ENCODE data around the gene RASSF3.

The RASSF3 gene

GRCh38 chr12:64713376-64713775 is 103.1 kb downstream of the RASSF3 start:
- Histone ChIP-seq H2BK5ac (ENCODE audit: low read depth, low read length, poor library complexity) (no peak overlapping the region), H3K4me2 (ENCODE audit: low read length) (no peak overlapping the region), H3K79me2 (ENCODE audit: control insufficient read depth, insufficient read depth, low read length, poor library complexity) (no peaks in the 10 kb centered on the region), H2BK12ac (ENCODE audit: low read length) (no peak overlapping the region), H3K36me3 (ENCODE audit: control insufficient read depth in 1 of 2, insufficient read depth in 2 of 2, low read length in 2 of 2) (peaks cover 0 to 8% of the 10 kb centered on the region in 2 experiments), H3K9ac (ENCODE audit: low read length) (no peak overlapping the region), H4K12ac (ENCODE audit: low read depth, low read length) (no peak overlapping the region), H3K27ac (ENCODE audit: low read depth, low read length) (no peak overlapping the region), H2AFZ (ENCODE audit: insufficient read depth, low read length, poor library complexity) (no peak overlapping the region), H3K23ac (ENCODE audit: low read length) (no peak overlapping the region), H3K4me1 (ENCODE audit: control insufficient read depth in 1 of 2, insufficient read depth in 2 of 2, low read length in 2 of 2) (no peaks in the 10 kb centered on the region), H3K27me3 (ENCODE audit: insufficient read depth, low read length) (no peaks in the 10 kb centered on the region), H3K14ac (ENCODE audit: low read length) (no peak overlapping the region), H4K8ac (ENCODE audit: low read depth, low read length) (no peak overlapping the region), H3K79me1 (ENCODE audit: low read length) (no peaks in the 10 kb centered on the region), H3K4ac (ENCODE audit: low read depth, low read length) (no peak overlapping the region), H2AK5ac (ENCODE audit: low read length) (no peak overlapping the region), H3K9me3 (ENCODE audit: insufficient read depth, low read depth, low read length) (no peaks in the 10 kb centered on the region), H3K4me3 (ENCODE audit: low read depth, low read length) (no peak overlapping the region), H3K18ac (ENCODE audit: low read length) (no peak overlapping the region), H4K91ac (ENCODE audit: low read depth, low read length) (no peak overlapping the region), H2BK120ac (ENCODE audit: insufficient read depth, low read length, poor library complexity) (no peak overlapping the region)
- no peak for DNase-seq

- H3K9me3 ChIP-seq (ENCODE audit: insufficient read depth, low read depth, low read length) = no peaks in the 10 kb centered on the region
- no peak overlapping the region for H4K8ac ChIP-seq (ENCODE audit: low read depth, low read length)
- no peak overlapping the region for H3K23ac ChIP-seq (ENCODE audit: low read length)
- no peak overlapping the region for H2BK5ac ChIP-seq (ENCODE audit: low read depth, low read length, poor library complexity)
- no peak overlapping the region for H3K18ac ChIP-seq (ENCODE audit: low read length)
- H3K27ac ChIP-seq (ENCODE audit: low read depth, low read length) = no peak overlapping the region
- no peak overlapping the region for H4K91ac ChIP-seq (ENCODE audit: low read depth, low read length)
- no peak overlapping the region for H3K4me3 ChIP-seq (ENCODE audit: low read depth, low read length)
- no peaks in the 10 kb centered on the region for H3K27me3 ChIP-seq (ENCODE audit: insufficient read depth, low read length)
- no peak for DNase-seq
- no CpG with 5 or more reads among the region's 5 CpGs for WGBS (ENCODE audit: extremely low coverage, insufficient coverage, insufficient read length)
- H2BK12ac ChIP-seq (ENCODE audit: low read length) = no peak overlapping the region
- no peaks in the 10 kb centered on the region for H3K79me2 ChIP-seq (ENCODE audit: control insufficient read depth, insufficient read depth, low read length, poor library complexity)
- H3K9ac ChIP-seq (ENCODE audit: low read length) = no peak overlapping the region
- no peak overlapping the region for H3K4ac ChIP-seq (ENCODE audit: low read depth, low read length)
- no peak overlapping the region for H2AFZ ChIP-seq (ENCODE audit: insufficient read depth, low read length, poor library complexity)
- H3K36me3 ChIP-seq (ENCODE audit: control insufficient read depth in 1 of 2, insufficient read depth in 2 of 2, low read length in 2 of 2) = peaks cover 0 to 9% of the 10 kb centered on the region in 2 experiments
- no peak overlapping the region for H2AK5ac ChIP-seq (ENCODE audit: low read length)
- H2BK120ac ChIP-seq (ENCODE audit: insufficient read depth, low read length, poor library complexity) = no peak overlapping the region
- H4K12ac ChIP-seq (ENCODE audit: low read depth, low read length) = no peak overlapping the region
- no peak overlapping the region for H3K4me2 ChIP-seq (ENCODE audit: low read length)
- no peak overlapping the region for H3K14ac ChIP-seq (ENCODE audit: low read length)
- no peaks in the 10 kb centered on the region for H3K79me1 ChIP-seq (ENCODE audit: low read length)
- H3K4me1 ChIP-seq (ENCODE audit: control insufficient read depth in 1 of 2, insufficient read depth in 2 of 2, low read length in 2 of 2) = no peaks in the 10 kb centered on the region
Observed at GRCh38 chr12:64714551-64714968, 104.3 kb downstream of the RASSF3 start.

- H3K4me1 ChIP-seq (ENCODE audit: control insufficient read depth in 1 of 2, insufficient read depth in 2 of 2, low read length in 2 of 2) = no peaks in the 10 kb centered on the region
- WGBS (ENCODE audit: extremely low coverage, insufficient coverage, insufficient read length) = no CpG with 5 or more reads among the region's 4 CpGs
- no peak overlapping the region for H2BK12ac ChIP-seq (ENCODE audit: low read length)
- no peak overlapping the region for H2AFZ ChIP-seq (ENCODE audit: insufficient read depth, low read length, poor library complexity)
- H3K4ac ChIP-seq (ENCODE audit: low read depth, low read length) = no peak overlapping the region
- H3K4me3 ChIP-seq (ENCODE audit: low read depth, low read length) = no peak overlapping the region
- H4K91ac ChIP-seq (ENCODE audit: low read depth, low read length) = no peak overlapping the region
- H3K9ac ChIP-seq (ENCODE audit: low read length) = no peak overlapping the region
- no peak overlapping the region for H2BK5ac ChIP-seq (ENCODE audit: low read depth, low read length, poor library complexity)
- H4K12ac ChIP-seq (ENCODE audit: low read depth, low read length) = no peak overlapping the region
- H4K8ac ChIP-seq (ENCODE audit: low read depth, low read length) = no peak overlapping the region
- no peaks in the 10 kb centered on the region for H3K79me2 ChIP-seq (ENCODE audit: control insufficient read depth, insufficient read depth, low read length, poor library complexity)
- no peak overlapping the region for H3K27ac ChIP-seq (ENCODE audit: low read depth, low read length)
- H3K27me3 ChIP-seq (ENCODE audit: insufficient read depth, low read length) = no peaks in the 10 kb centered on the region
- H2BK120ac ChIP-seq (ENCODE audit: insufficient read depth, low read length, poor library complexity) = no peak overlapping the region
- H3K36me3 ChIP-seq (ENCODE audit: control insufficient read depth in 1 of 2, insufficient read depth in 2 of 2, low read length in 2 of 2) = peaks cover 4 to 18% of the 10 kb centered on the region in 2 experiments
- H3K18ac ChIP-seq (ENCODE audit: low read length) = no peak overlapping the region
- H3K23ac ChIP-seq (ENCODE audit: low read length) = no peak overlapping the region
- H2AK5ac ChIP-seq (ENCODE audit: low read length) = no peak overlapping the region
- no peaks in the 10 kb centered on the region for H3K9me3 ChIP-seq (ENCODE audit: insufficient read depth, low read depth, low read length)
- no peak for DNase-seq
- H3K79me1 ChIP-seq (ENCODE audit: low read length) = no peaks in the 10 kb centered on the region
- no peak overlapping the region for H3K4me2 ChIP-seq (ENCODE audit: low read length)
- no peak overlapping the region for H3K14ac ChIP-seq (ENCODE audit: low read length)
Observed at GRCh38 chr12:64716371-64716770, 106.1 kb downstream of the RASSF3 start.

GRCh38 chr12:64716839-64717455 is 106.7 kb downstream of the RASSF3 start:
- H4K12ac ChIP-seq (ENCODE audit: low read depth, low read length) = no peak overlapping the region
- no peaks in the 10 kb centered on the region for H3K9me3 ChIP-seq (ENCODE audit: insufficient read depth, low read depth, low read length)
- H3K79me2 ChIP-seq (ENCODE audit: control insufficient read depth, insufficient read depth, low read length, poor library complexity) = no peaks in the 10 kb centered on the region
- H4K8ac ChIP-seq (ENCODE audit: low read depth, low read length) = no peak overlapping the region
- H3K4ac ChIP-seq (ENCODE audit: low read depth, low read length) = no peak overlapping the region
- H3K23ac ChIP-seq (ENCODE audit: low read length) = no peak overlapping the region
- no peak overlapping the region for H3K18ac ChIP-seq (ENCODE audit: low read length)
- no peak overlapping the region for H3K9ac ChIP-seq (ENCODE audit: low read length)
- H3K4me2 ChIP-seq (ENCODE audit: low read length) = no peak overlapping the region
- WGBS (ENCODE audit: extremely low coverage, insufficient coverage, insufficient read length) = no CpG with 5 or more reads among the region's 6 CpGs
- no peak overlapping the region for H4K91ac ChIP-seq (ENCODE audit: low read depth, low read length)
- H2AFZ ChIP-seq (ENCODE audit: insufficient read depth, low read length, poor library complexity) = no peak overlapping the region
- H3K27me3 ChIP-seq (ENCODE audit: insufficient read depth, low read length) = no peaks in the 10 kb centered on the region
- H2BK120ac ChIP-seq (ENCODE audit: insufficient read depth, low read length, poor library complexity) = no peak overlapping the region
- H3K4me1 ChIP-seq (ENCODE audit: control insufficient read depth in 1 of 2, insufficient read depth in 2 of 2, low read length in 2 of 2) = no peaks in the 10 kb centered on the region
- no peak overlapping the region for H3K14ac ChIP-seq (ENCODE audit: low read length)
- no peaks in the 10 kb centered on the region for H3K79me1 ChIP-seq (ENCODE audit: low read length)
- peaks cover 4 to 21% of the 10 kb centered on the region in 2 experiments for H3K36me3 ChIP-seq (ENCODE audit: control insufficient read depth in 1 of 2, insufficient read depth in 2 of 2, low read length in 2 of 2)
- H2BK5ac ChIP-seq (ENCODE audit: low read depth, low read length, poor library complexity) = no peak overlapping the region
- no peak overlapping the region for H3K27ac ChIP-seq (ENCODE audit: low read depth, low read length)
- H2BK12ac ChIP-seq (ENCODE audit: low read length) = no peak overlapping the region
- H3K4me3 ChIP-seq (ENCODE audit: low read depth, low read length) = no peak overlapping the region
- no peak overlapping the region for H2AK5ac ChIP-seq (ENCODE audit: low read length)
- no peak for DNase-seq
